ENCODE data around the gene LDHAL6A. TPM values are rescaled to one million over a fixed set of nuclear protein-coding genes. Genes with fewer than 3 reads are reported as not detected.

The LDHAL6A gene
- total RNA-seq, 2 donors from 2014 or later: not detected

GRCh38 chr11:18492888-18493287, 37.2 kb downstream of the LDHAL6A start:
- Histone ChIP-seq H3K27me3 (replicated peaks; ENCODE audit: insufficient read depth) (no peaks in the 10 kb centered on the region), H3K36me3 (peaks cover 33% of the 10 kb centered on the region), H3K9me3 (no peaks in the 10 kb centered on the region), H3K27ac (no peak overlapping the region), H3K4me1 (ENCODE audit: control insufficient read depth in 1 of 2, low read depth in 2 of 2) (no peaks in the 10 kb centered on the region), H3K4me3 (no peak overlapping the region)
- no peak for ATAC-seq (ENCODE audit: insufficient number of reproducible peaks, low FRiP score, low read depth)
- no peak for TF ChIP-seq CTCF (IDR thresholded peaks at IDR 0.05)
- no peak for DNase-seq (ENCODE audit: low spot score)

GRCh38 chr11:18493310-18493709, 37.7 kb downstream of the LDHAL6A start:
- TF ChIP-seq CTCF (IDR thresholded peaks at IDR 0.05): no peak
- Histone ChIP-seq H3K4me1 (ENCODE audit: control insufficient read depth in 1 of 2, low read depth in 2 of 2) (no peaks in the 10 kb centered on the region), H3K36me3 (peaks cover 37% of the 10 kb centered on the region), H3K27me3 (replicated peaks; ENCODE audit: insufficient read depth) (no peaks in the 10 kb centered on the region), H3K4me3 (no peak overlapping the region), H3K27ac (no peak overlapping the region), H3K9me3 (no peaks in the 10 kb centered on the region)
- DNase-seq (ENCODE audit: low spot score): no peak
- ATAC-seq (ENCODE audit: insufficient number of reproducible peaks, low FRiP score, low read depth): no peak

- ATAC-seq (ENCODE audit: insufficient number of reproducible peaks, low FRiP score, low read depth) (no peak), DNase-seq (ENCODE audit: low spot score) (no peak)
- Histone ChIP-seq H3K36me3 (peaks cover 43% of the 10 kb centered on the region), H3K9me3 (no peaks in the 10 kb centered on the region), H3K4me3 (no peak overlapping the region), H3K27me3 (replicated peaks; ENCODE audit: insufficient read depth) (no peaks in the 10 kb centered on the region), H3K4me1 (ENCODE audit: control insufficient read depth in 1 of 2, low read depth in 2 of 2) (no peaks in the 10 kb centered on the region), H3K27ac (no peak overlapping the region)
- TF ChIP-seq CTCF (IDR thresholded peaks at IDR 0.05): no peak
These were observed 39.6 kb downstream of the LDHAL6A start for GRCh38 chr11:18495271-18495670.

- Histone ChIP-seq H3K27ac (no peak overlapping the region), H3K4me3 (no peak overlapping the region), H3K4me1 (ENCODE audit: control insufficient read depth in 1 of 2, low read depth in 2 of 2) (no peaks in the 10 kb centered on the region), H3K36me3 (peaks cover 40% of the 10 kb centered on the region), H3K9me3 (no peaks in the 10 kb centered on the region), H3K27me3 (replicated peaks; ENCODE audit: insufficient read depth) (no peaks in the 10 kb centered on the region)
- no peak for ATAC-seq (ENCODE audit: insufficient number of reproducible peaks, low FRiP score, low read depth)
- no peak for DNase-seq (ENCODE audit: low spot score)
- TF ChIP-seq CTCF (IDR thresholded peaks at IDR 0.05): no peak
These were observed 40.0 kb downstream of the LDHAL6A start for GRCh38 chr11:18495703-18496102.

GRCh38 chr11:18498039-18498438, 42.4 kb downstream of the LDHAL6A start:
- H3K4me1 ChIP-seq (ENCODE audit: control insufficient read depth in 1 of 2, low read depth in 2 of 2): no peaks in the 10 kb centered on the region
- H3K4me3 ChIP-seq: no peak overlapping the region
- TF ChIP-seq CTCF (IDR thresholded peaks at IDR 0.05): no peak
- H3K36me3 ChIP-seq: peaks cover 51% of the 10 kb centered on the region
- DNase-seq (ENCODE audit: low spot score) (no peak), ATAC-seq (ENCODE audit: insufficient number of reproducible peaks, low FRiP score, low read depth) (no peak)
- H3K27ac ChIP-seq: no peak overlapping the region
- H3K9me3 ChIP-seq: no peaks in the 10 kb centered on the region
- no peaks in the 10 kb centered on the region for H3K27me3 ChIP-seq (replicated peaks; ENCODE audit: insufficient read depth)

Data from thoracic aorta (tissue), 2 donors.